Right cardiac atrium (tissue), 5 donors: Measurements from ENCODE around the gene PARVG. TPM values are rescaled to one million over a fixed set of nuclear protein-coding genes. Genes with fewer than 3 reads are reported as not detected.
A peak's percentile ranks its signal among the peaks of the same experiment; 100 is the strongest.

ENCODE experiments used
- ATAC-seq, 2 donors: fragments of 200-7000 bp; cut with Tn5 transposase; one replicate each; pipeline versions ENCODE4 v1.8.0 to v1.9.1; 2020; ENCODE audit warnings: moderate library complexity in 2 of 2, mild to moderate bottlenecking in 1 of 2
- DNase-seq, 3 donors: peaks; one replicate each; pipeline ENCODE4 v3.0.0-alpha.2; 2020
- H3K27ac ChIP-seq: one replicate; pipeline ENCODE4 v1.5.1; 2013; ENCODE audit warnings: mild to moderate bottlenecking, low read length, control low read depth, moderate library complexity
- H3K27me3 ChIP-seq: one replicate; pipeline ENCODE4 v1.6.1; 2013; ENCODE audit not compliant: control insufficient read depth, insufficient read depth
- H3K4me1 ChIP-seq: one replicate; pipeline ENCODE4 v1.6.1; 2013; ENCODE audit warnings: low read length; ENCODE audit not compliant: control insufficient read depth, insufficient read depth
- H3K4me3 ChIP-seq: one replicate; pipeline ENCODE4 v1.5.1; 2013; ENCODE audit warnings: low read length, control low read depth
- H3K9me3 ChIP-seq: one replicate; pipeline ENCODE4 v1.6.1; 2013; ENCODE audit warnings: low read length; ENCODE audit not compliant: control insufficient read depth
- WGBS: extraction: QIAGEN DNeasy Blood & Tissue Kit; methylation state at CpG from one replicate; pipeline ENCODE4 v1.1.7; 2013; 5-methylcytosine and 5-hydroxymethylcytosine counted together
- intact Hi-C, 4 donors: fragments of 100-400 bp; cut with DNase I; formaldehyde crosslinking; loops; one replicate each; pipeline versions ENCODE4 v1.11.0 to v1.14.0; 2022 to 2023
- polyA plus RNA-seq: library from polyadenylated mRNA; stranded (reverse); fragments of 200-250 nt; gene quantifications from one replicate; pipeline ENCODE4 v1.2.3, GENCODE V29; 2013
- total RNA-seq, 4 donors: library from RNA; stranded (reverse); fragmentation: NEBNext Ultra II Directional; extraction: Animal tissue kit (Norgen Biotek cat#: 25700); gene quantifications; one replicate each; pipeline ENCODE4 v1.2.1, GENCODE V29; 2021
- donor health status: healthy with polysubstance abuse.
- donor health status: DM: no; HTN: yes; CAD: no.
- donor health status: DM: no; HTN: no; CAD: no.
- donor health status: DM: no; HTN: yes; CAD: no; lungs with severe emphysema.
- donor health status: DM: yes; HTN: yes; CAD: no.

Gene PARVG
- total and polyA plus RNA-seq, 5 donors: 3.1 to 6.4 (median 5.3) TPM

- intact Hi-C loops: no loop called here
- WGBS: 73% methylated on average over 17 of the region's 17 CpGs
Measured at GRCh38 chr22:44181912-44182587, 1.3 kb downstream of the PARVG start.

GRCh38 chr22:44182588-44183286, 2.0 kb downstream of the PARVG start:
- H3K27me3 ChIP-seq: no peaks in the 10 kb centered on the region
- no peak overlapping the region for H3K27ac ChIP-seq
- H3K9me3 ChIP-seq: no peaks in the 10 kb centered on the region
- WGBS: 68% methylated on average over 17 of the region's 17 CpGs
- no peaks in the 10 kb centered on the region for H3K4me1 ChIP-seq
- DNase-seq (peak; percentile 56 to 84 (median 81)), ATAC-seq (peak; percentile 61)
- intact Hi-C loops: no loop called here
- no peak overlapping the region for H3K4me3 ChIP-seq

More at GRCh38 chr22:44181912-44182587, 1.3 kb downstream of the PARVG start:
- Histone ChIP-seq H3K4me3 (no peak overlapping the region), H3K4me1 (no peaks in the 10 kb centered on the region), H3K27me3 (no peaks in the 10 kb centered on the region), H3K27ac (peak overlapping the region; percentile 3), H3K9me3 (no peaks in the 10 kb centered on the region)
- DNase-seq (no peak), ATAC-seq (peak in 1 of 2 donors; percentile 7)

GRCh38 chr22:44183287-44183588, 2.5 kb downstream of the PARVG start:
- H3K27me3 ChIP-seq: no peaks in the 10 kb centered on the region
- DNase-seq (no peak), ATAC-seq (no peak)
- no peaks in the 10 kb centered on the region for H3K4me1 ChIP-seq
- H3K9me3 ChIP-seq: no peaks in the 10 kb centered on the region
- intact Hi-C loops: no loop called here
- WGBS: 79% methylated on average over 8 of the region's 8 CpGs
- no peak overlapping the region for H3K27ac ChIP-seq
- no peak overlapping the region for H3K4me3 ChIP-seq

GRCh38 chr22:44184006-44184405, 3.3 kb downstream of the PARVG start:
- intact Hi-C loops: no loop called here
- ATAC-seq (no peak), DNase-seq (no peak)
- no peak overlapping the region for H3K4me3 ChIP-seq
- no peak overlapping the region for H3K27ac ChIP-seq
- no peaks in the 10 kb centered on the region for H3K9me3 ChIP-seq
- WGBS: 74% methylated on average over 4 of the region's 4 CpGs
- no peaks in the 10 kb centered on the region for H3K4me1 ChIP-seq
- no peaks in the 10 kb centered on the region for H3K27me3 ChIP-seq

GRCh38 chr22:44185237-44186120, 4.8 kb downstream of the PARVG start:
- no peak overlapping the region for H3K4me3 ChIP-seq
- no peak for DNase-seq
- H3K4me1 ChIP-seq: no peaks in the 10 kb centered on the region
- H3K9me3 ChIP-seq: no peaks in the 10 kb centered on the region
- no peak overlapping the region for H3K27ac ChIP-seq
- no peak for ATAC-seq
- H3K27me3 ChIP-seq: no peaks in the 10 kb centered on the region
- intact Hi-C loops: no loop called here
- WGBS: 93% methylated on average over 16 of the region's 16 CpGs

GRCh38 chr22:44186121-44186510, 5.4 kb downstream of the PARVG start:
- DNase-seq: no peak
- Histone ChIP-seq H3K4me1 (no peaks in the 10 kb centered on the region), H3K9me3 (no peaks in the 10 kb centered on the region), H3K4me3 (no peak overlapping the region), H3K27me3 (no peaks in the 10 kb centered on the region), H3K27ac (no peak overlapping the region)
- intact Hi-C loops: no loop called here
- ATAC-seq: no peak
- WGBS: 76% methylated on average over 8 of the region's 8 CpGs

- Histone ChIP-seq H3K4me3 (no peak overlapping the region), H3K27ac (no peak overlapping the region), H3K9me3 (no peaks in the 10 kb centered on the region), H3K27me3 (no peaks in the 10 kb centered on the region), H3K4me1 (no peaks in the 10 kb centered on the region)
- WGBS: 89% methylated on average over 4 of the region's 4 CpGs
- DNase-seq: no peak
- intact Hi-C loops: no loop called here
- no peak for ATAC-seq
Measured at GRCh38 chr22:44186737-44187136, 6.0 kb downstream of the PARVG start.

- ATAC-seq (no peak), DNase-seq (no peak)
- Histone ChIP-seq H3K27me3 (no peaks in the 10 kb centered on the region), H3K4me1 (no peaks in the 10 kb centered on the region), H3K9me3 (no peaks in the 10 kb centered on the region), H3K27ac (no peak overlapping the region), H3K4me3 (no peak overlapping the region)
- 92% methylated on average over 12 of the region's 12 CpGs for WGBS
- intact Hi-C loops: no loop called here
Measured at GRCh38 chr22:44187652-44188230, 7.0 kb downstream of the PARVG start.

- intact Hi-C loops: no loop called here
- ATAC-seq (no peak), DNase-seq (no peak)
- WGBS: 94% methylated on average over 8 of the region's 8 CpGs
- Histone ChIP-seq H3K9me3 (no peaks in the 10 kb centered on the region), H3K4me3 (no peak overlapping the region), H3K4me1 (no peaks in the 10 kb centered on the region), H3K27ac (no peak overlapping the region), H3K27me3 (no peaks in the 10 kb centered on the region)
Measured at GRCh38 chr22:44188316-44188715, 7.6 kb downstream of the PARVG start.

- intact Hi-C loops: no loop called here
- Histone ChIP-seq H3K9me3 (no peaks in the 10 kb centered on the region), H3K27me3 (no peaks in the 10 kb centered on the region), H3K4me3 (no peak overlapping the region), H3K4me1 (no peaks in the 10 kb centered on the region), H3K27ac (no peak overlapping the region)
- WGBS: 93% methylated on average over 12 of the region's 12 CpGs
- no peak for ATAC-seq
- no peak for DNase-seq
Measured at GRCh38 chr22:44188986-44189630, 8.4 kb downstream of the PARVG start.
